ENCODE measurements around the gene CIAO2B. TPM values are rescaled to one million over a fixed set of nuclear protein-coding genes. Genes with fewer than 3 reads are reported as not detected.

CIAO2B gene
- polyA plus RNA-seq, 3 donors, result 121 to 140 (median 132) TPM

- Mint-ChIP-seq H3K36me3 (peaks cover 26 to 41% of the 10 kb centered on the region in 2 donors), H3K4me1 (peaks cover 44% of the 10 kb centered on the region), H3K9me3 (peaks cover 0 to 11% (median 8%) of the 10 kb centered on the region in 7 donors), H3K4me3 (no peak overlapping the region), H3K27ac (peak overlapping the region in 1 of 7 donors; percentile 19), H3K27me3 (ENCODE audit: low read depth in 3 of 3) (peaks cover 27 to 42% (median 35%) of the 10 kb centered on the region in 3 donors)
- Histone ChIP-seq H3K9me3 (replicated peaks in 1 of 2; ENCODE audit: control insufficient read depth in 1 of 2, insufficient read depth in 1 of 2, low read length in 2 of 2) (peaks cover 0 to 6% of the 10 kb centered on the region in 2 donors), H3K79me2 (ENCODE audit: insufficient read depth, low read length) (peaks cover 13% of the 10 kb centered on the region), H3K27me3 (ENCODE audit: control insufficient read depth in 2 of 2, insufficient read depth in 2 of 2, low read length in 2 of 2) (peaks cover 17 to 33% of the 10 kb centered on the region in 2 donors), H3K4me2 (replicated peaks; ENCODE audit: extremely low read depth, low read length, poor library complexity, severe bottlenecking) (no peak overlapping the region), H3K27ac (ENCODE audit: low read depth in 1 of 2, low read length in 2 of 2) (no peak overlapping the region), H3K36me3 (replicated peaks in 1 of 2; ENCODE audit: control insufficient read depth in 1 of 2, insufficient read depth in 2 of 2, low read length in 2 of 2) (peaks cover 5 to 17% of the 10 kb centered on the region in 2 donors), H4K20me1 (ENCODE audit: insufficient read depth, low read length) (peaks cover 5% of the 10 kb centered on the region), H3K4me1 (ENCODE audit: control insufficient read depth in 1 of 2, insufficient read depth in 2 of 2, low read length in 2 of 2) (peaks cover 26 to 37% of the 10 kb centered on the region in 2 donors), H3K4me3 (replicated peaks in 1 of 3; ENCODE audit: low read depth in 2 of 3, low read length in 3 of 3) (no peak overlapping the region), H3K9ac (ENCODE audit: insufficient read depth, low read length, poor library complexity, severe bottlenecking) (no peak overlapping the region), H2AFZ (ENCODE audit: insufficient read depth, low read depth, low read length, poor library complexity, severe bottlenecking) (no peak overlapping the region)
- DNase-seq, result no peak
- no peak for TF ChIP-seq CTCF (IDR thresholded peaks at IDR 0.05)
- WGBS (ENCODE audit: insufficient coverage), result 97% methylated on average over 4 of the region's 10 CpGs
- intact Hi-C loops (cut with micrococcal nuclease), result no loop called here
Measured at GRCh38 chr16:66928702-66929388, 5.4 kb downstream of the CIAO2B start.

GRCh38 chr16:66927918-66928649, 6.1 kb downstream of the CIAO2B start:
- Histone ChIP-seq H3K4me2 (replicated peaks; ENCODE audit: extremely low read depth, low read length, poor library complexity, severe bottlenecking) (no peak overlapping the region), H4K20me1 (ENCODE audit: insufficient read depth, low read length) (peaks cover 5% of the 10 kb centered on the region), H3K27ac (ENCODE audit: low read depth in 1 of 2, low read length in 2 of 2) (no peak overlapping the region), H2AFZ (ENCODE audit: insufficient read depth, low read depth, low read length, poor library complexity, severe bottlenecking) (no peak overlapping the region), H3K36me3 (replicated peaks in 1 of 2; ENCODE audit: control insufficient read depth in 1 of 2, insufficient read depth in 2 of 2, low read length in 2 of 2) (peaks cover 5 to 17% of the 10 kb centered on the region in 2 donors), H3K4me3 (replicated peaks in 1 of 3; ENCODE audit: low read depth in 2 of 3, low read length in 3 of 3) (no peak overlapping the region), H3K27me3 (ENCODE audit: control insufficient read depth in 2 of 2, insufficient read depth in 2 of 2, low read length in 2 of 2) (peaks cover 17 to 41% of the 10 kb centered on the region in 2 donors), H3K79me2 (ENCODE audit: insufficient read depth, low read length) (peaks cover 5% of the 10 kb centered on the region), H3K9ac (ENCODE audit: insufficient read depth, low read length, poor library complexity, severe bottlenecking) (no peak overlapping the region), H3K9me3 (replicated peaks in 1 of 2; ENCODE audit: control insufficient read depth in 1 of 2, insufficient read depth in 1 of 2, low read length in 2 of 2) (peaks cover 0 to 6% of the 10 kb centered on the region in 2 donors), H3K4me1 (ENCODE audit: control insufficient read depth in 1 of 2, insufficient read depth in 2 of 2, low read length in 2 of 2) (peaks cover 20 to 31% of the 10 kb centered on the region in 2 donors)
- H3K36me3 Mint-ChIP-seq, result peaks cover 27 to 38% of the 10 kb centered on the region in 2 donors
- peak in 1 of 3 donors; percentile 19 for DNase-seq
- TF ChIP-seq CTCF (IDR thresholded peaks at IDR 0.05), result no peak
- H3K4me3 Mint-ChIP-seq, result no peak overlapping the region
- H3K27me3 Mint-ChIP-seq (ENCODE audit: low read depth in 3 of 3), result peaks cover 35 to 50% (median 43%) of the 10 kb centered on the region in 3 donors
- intact Hi-C loops (cut with micrococcal nuclease), result no loop called here
- peaks cover 39% of the 10 kb centered on the region for H3K4me1 Mint-ChIP-seq
- H3K9me3 Mint-ChIP-seq, result peaks cover 0 to 12% (median 9%) of the 10 kb centered on the region in 7 donors
- peak overlapping the region in 5 of 7 donors; percentile 36 to 69 (median 53) for H3K27ac Mint-ChIP-seq
- 97% methylated on average over 4 of the region's 8 CpGs for WGBS (ENCODE audit: insufficient coverage)
